K562 (cell line): Measurements from ENCODE around the gene WDR27. TPM values are rescaled to one million over a fixed set of nuclear protein-coding genes. Genes with fewer than 3 reads are reported as not detected.

Experiments
- ATAC-seq: fragments of 200-7000 bp; cut with Tn5 transposase; 3 replicates; pipeline ENCODE4 v1.9.1; 2020; ENCODE audit warnings: moderate library complexity
- BruUV-seq: library from RNA; stranded (reverse); fragments of 400-500 nt; replicated peaks from 2 replicates; lab custom pipeline; 2021; lab: Mats Ljungman, UMichigan
- CTCF ChIA-PET: fragments of 300-600 bp; formaldehyde crosslinking; extraction: SDS; loops from one replicate; lab custom pipeline; 2021; ENCODE audit warnings: low intra/inter-chr PET ratio; lab: Yijun Ruan, JAX
- POLR2A ChIA-PET: fragments of 300-600, 350-650 bp; sonication (Branson Sonifier 250); formaldehyde crosslinking; extraction: SDS; loops from one replicate; lab custom pipeline; 2021; ENCODE audit warnings: antibody characterized with exemption, inconsistent platforms; lab: Yijun Ruan, JAX
- DNase-seq, 4 experiments: peaks; one replicate each; pipeline versions ENCODE4 v3.0.0 to v3.0.0-alpha.2; 2011 to 2018; ENCODE audit warnings: low spot score in 3 of 4, mixed read lengths in 3 of 4; ENCODE audit errors: extremely low read depth in 1 of 4
- FAIRE-seq: peaks from 2 replicates; lab custom pipeline; 2011; peaks lifted over from hg19 to GRCh38; lab: Jason Lieb, UNC
- H2AFZ ChIP-seq: 2 replicates; pipeline ENCODE4 v1.6.0; 2011; ENCODE audit warnings: low read depth, low read length, control low read depth, inconsistent platforms
- H3K27ac ChIP-seq: fragments of 200-600 bp; 3 replicates; pipeline ENCODE4 v1.8.0; 2011; ENCODE audit warnings: low read depth, mild to moderate bottlenecking, control low read depth, inconsistent platforms, low read length, moderate library complexity, mixed read lengths; ENCODE audit errors: extremely low read depth
- H3K27me3 ChIP-seq, 2 experiments: fragments of 300-600 bp in 1 of 2; 2 replicates in 1 of 2; 3 replicates in 1 of 2; pipeline versions ENCODE4 v1.6.0 to v1.8.0; 2011; ENCODE audit warnings: inconsistent platforms in 2 of 2, low read length in 2 of 2, mild to moderate bottlenecking in 1 of 2, mixed read lengths in 1 of 2, moderate library complexity in 1 of 2; ENCODE audit not compliant: control insufficient read depth in 2 of 2, insufficient read depth in 2 of 2
- H3K36me3 ChIP-seq: fragments of 300-600 bp; 3 replicates; pipeline ENCODE4 v1.8.0; 2011; ENCODE audit warnings: mild to moderate bottlenecking, low read length, inconsistent platforms; ENCODE audit not compliant: control insufficient read depth, insufficient read depth
- H3K4me1 ChIP-seq, 2 experiments: fragments of 200-600 bp in 1 of 2; replicated peaks in 1 of 2; 2 replicates in 1 of 2; 3 replicates in 1 of 2; pipeline versions ENCODE4 v1.5.1 to v1.8.0; 2011; ENCODE audit warnings: inconsistent platforms in 2 of 2, low read length in 2 of 2, mild to moderate bottlenecking in 1 of 2, mixed read lengths in 1 of 2, moderate library complexity in 1 of 2; ENCODE audit not compliant: control insufficient read depth in 2 of 2, insufficient read depth in 2 of 2
- H3K4me2 ChIP-seq: 2 replicates; pipeline ENCODE4 v1.6.1; 2011; ENCODE audit warnings: low read length, control low read depth, inconsistent platforms, mixed read lengths; ENCODE audit not compliant: insufficient read depth
- H3K4me3 ChIP-seq: fragments of 200-600 bp; sonication (generic), shearing (Covaris generic); 2 replicates; pipeline ENCODE4 v1.5.1; 2016; ENCODE audit warnings: control low read depth, inconsistent platforms
- H3K79me2 ChIP-seq: fragments of 200-600 bp; 3 replicates; pipeline ENCODE4 v1.8.0; 2011; ENCODE audit warnings: low read length, inconsistent platforms; ENCODE audit not compliant: control insufficient read depth, insufficient read depth
- H3K9ac ChIP-seq, 2 experiments: 2 replicates each; pipeline versions ENCODE4 v1.6.0 to v1.6.1; 2011; ENCODE audit warnings: low read depth in 2 of 2, low read length in 2 of 2, control low read depth in 1 of 2, inconsistent platforms in 1 of 2, mild to moderate bottlenecking in 1 of 2, mixed read lengths in 1 of 2; ENCODE audit not compliant: insufficient read depth in 1 of 2
- H3K9me1 ChIP-seq: one replicate; pipeline ENCODE4 v1.6.0; 2011; ENCODE audit warnings: inconsistent platforms, mild to moderate bottlenecking, low read length, moderate library complexity; ENCODE audit not compliant: control insufficient read depth, insufficient read depth
- H3K9me3 ChIP-seq: replicated peaks from 2 replicates; pipeline ENCODE4 v1.5.1; 2011; ENCODE audit warnings: low read depth, low read length, inconsistent platforms; ENCODE audit not compliant: control insufficient read depth, insufficient read depth
- H4K20me1 ChIP-seq: replicated peaks from 2 replicates; pipeline ENCODE4 v1.6.1; 2011; ENCODE audit warnings: low read length, inconsistent platforms, mixed read lengths; ENCODE audit not compliant: control insufficient read depth, insufficient read depth
- GATA2 ChIP-seq: sonication (generic); formaldehyde crosslinking; IDR thresholded peaks from 2 replicates; pipeline ENCODE4 v1.4.0; 2020; ENCODE audit warnings: mild to moderate bottlenecking, missing genetic modification reagents
- HMG20A ChIP-seq: fragments of 450-650 bp; formaldehyde crosslinking; conservative IDR thresholded peaks from 2 replicates; pipeline ENCODE4 v1.4.0; 2020; ENCODE audit warnings: mild to moderate bottlenecking, mixed read lengths
- KDM4B ChIP-seq, 2 experiments: fragments of 450-650 bp in 1 of 2; sonication (generic) in 1 of 2; IDR thresholded peaks; 2 replicates each; pipeline ENCODE4 v1.6.1; 2016 to 2017; ENCODE audit warnings: borderline replicate concordance in 2 of 2, antibody characterized with exemption in 1 of 2, low read depth in 1 of 2, mild to moderate bottlenecking in 1 of 2
- PTBP1 ChIP-seq: fragments of 200-400 bp; formaldehyde crosslinking; IDR thresholded peaks from 2 replicates; pipeline ENCODE4 v1.6.1; 2017; ENCODE audit warnings: low read depth, low read length
- SMARCC2 ChIP-seq: fragments of 450-650 bp; IDR thresholded peaks from 2 replicates; pipeline ENCODE4 v1.6.1; 2017; ENCODE audit warnings: antibody characterized with exemption, moderate library complexity, mild to moderate bottlenecking, low read depth
- SRSF3 ChIP-seq: fragments of 200-400 bp; formaldehyde crosslinking; IDR thresholded peaks from 2 replicates; pipeline ENCODE4 v1.6.1; 2016; ENCODE audit warnings: mild to moderate bottlenecking, low read length, moderate library complexity; ENCODE audit not compliant: insufficient read depth
- TAF15 ChIP-seq: fragments of 200-400 bp; formaldehyde crosslinking; IDR thresholded peaks from 2 replicates; pipeline ENCODE4 v1.6.1; 2017; ENCODE audit warnings: mild to moderate bottlenecking, low read depth, low read length, moderate library complexity
- ZNF592 ChIP-seq: fragments of 450-650 bp; IDR thresholded peaks from 2 replicates; pipeline ENCODE4 v1.6.1; 2017; ENCODE audit warnings: antibody characterized with exemption, mild to moderate bottlenecking
- ZNF717 ChIP-seq: fragments of 250-450 bp; sonication (Bioruptor Pico); IDR thresholded peaks from 2 replicates; pipeline ENCODE4 v1.5.0; 2021
- WGBS: fragments of 100-300 bp; shearing (Covaris generic); methylation state at CpG from one replicate; pipeline ENCODE4 v1.1.6; 2016; ENCODE audit warnings: low coverage, mixed read lengths; ENCODE audit not compliant: insufficient coverage; ENCODE audit errors: missing lambda C conversion rate; 5-methylcytosine and 5-hydroxymethylcytosine counted together
- in situ Hi-C: fragments of 300-500 bp; cut with MboI; formaldehyde crosslinking; loops from 4 replicates; pipeline ENCODE4 v1.15.0; 2018; ENCODE audit warnings: inconsistent platforms, mixed read lengths
- intact Hi-C: fragments of 100-400 bp; cut with micrococcal nuclease; formaldehyde crosslinking; loops from 2 replicates; pipeline ENCODE4 v1.14.2; 2022
- polyA plus RNA-seq, 8 experiments: library from polyadenylated mRNA; depleted of rRNA in 4 of 8; stranded (reverse) in 5 of 8; unstranded in 3 of 8; fragments of >200 nt; fragmentation: Nextera tagmentation in 2 of 8; fragmentation: Illumina TruSeq in 1 of 8; extraction: Ambion mirVana in 2 of 8; extraction: Trizol in 1 of 8; gene quantifications; 2 replicates each; pipeline versions ENCODE4 v1.2.1 to v1.2.3, GENCODE V29; 2011 to 2014; ENCODE audit warnings: inconsistent platforms in 1 of 8, missing spikeins in 1 of 8
- total RNA-seq, 7 experiments: library from RNA; depleted of rRNA in 6 of 7; stranded (reverse); fragments of >200 nt in 6 of 7; fragmentation: Illumina TruSeq in 2 of 7; extraction: Trizol in 2 of 7; gene quantifications; 2 replicates each; pipeline versions ENCODE4 v1.2.1 to v1.2.3, GENCODE V29; 2011 to 2021; ENCODE audit warnings: low replicate concordance in 1 of 7

Gene WDR27
- total and polyA plus RNA-seq, 9 of the 15 experiments (the other 6 are each of a cell fraction or from before 2014, with no cell fraction given) = 4.3 to 77.2 (median 22.7) TPM

DNA sequence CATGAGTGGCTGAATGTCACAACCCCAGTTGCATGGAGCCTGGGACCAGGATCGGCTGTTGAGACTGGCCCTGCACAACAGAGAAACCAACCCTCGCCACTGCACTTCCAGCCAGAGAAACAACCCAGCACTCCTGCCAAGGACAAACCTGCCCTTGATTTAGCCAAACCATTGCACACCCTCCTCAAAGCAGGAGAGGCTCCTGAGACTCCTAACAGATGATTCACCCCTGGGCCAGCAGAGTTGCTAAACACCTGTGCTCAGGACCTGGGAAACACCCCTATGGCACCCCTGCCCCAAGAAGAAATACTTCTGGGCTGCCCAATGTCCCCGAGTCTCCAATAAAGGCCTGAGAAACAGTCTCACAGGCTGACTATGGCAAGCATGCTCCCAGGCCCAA, 17.8 kb downstream of the WDR27 start:
- DNase-seq (no peak), FAIRE-seq (no peak), ATAC-seq (no peak)
- peaks cover 5% of the 10 kb centered on the region; the same call in 1 of the 2 replicates for H3K9me3 ChIP-seq
- no peak overlapping the region for H3K4me3 ChIP-seq
- no peak overlapping the region for H3K9ac ChIP-seq
- H3K79me2 ChIP-seq = peaks cover 3% of the 10 kb centered on the region; the same call in 1 of the 3 replicates
- H4K20me1 ChIP-seq = no peaks in the 10 kb centered on the region
- no TSS peak for BruUV-seq
- H3K4me1 ChIP-seq = no peaks in the 10 kb centered on the region
- H3K27ac ChIP-seq = no peak overlapping the region
- TF ChIP-seq HMG20A (CRISPR knock-in tag) (no peak), TAF15 (no peak), PTBP1 (no peak), SMARCC2 (no peak), ZNF717 (CRISPR knock-in tag) (no peak), ZNF592 (no peak), SRSF3 (no peak), GATA2 (CRISPR knock-in tag) (no peak), KDM4B (IDR thresholded peaks at IDR 0.05; ENCODE audit: borderline replicate concordance in 2 of 2, low read depth in 1 of 2) (no peak)
- H2AFZ ChIP-seq = no peak overlapping the region
- POLR2A ChIA-PET = interaction anchor here (0.9 to 1.7 kb wide), 3 partner anchors 9 to 25 kb away, joined by 3 to 7 read pairs (median 3); no protein-coding TSS in a partner anchor
- H3K9me1 ChIP-seq = no peaks in the 10 kb centered on the region
- CTCF ChIA-PET = no interaction called here
- H3K27me3 ChIP-seq = no peaks in the 10 kb centered on the region
- intact Hi-C loops = no loop called here
- in situ Hi-C loops = no loop called here
- peaks cover 49% of the 10 kb centered on the region for H3K36me3 ChIP-seq
- H3K4me2 ChIP-seq = no peak overlapping the region
- 57% methylated on average over 3 of the region's 3 CpGs for WGBS
